SK-MEL-5 (cell line): ENCODE data around the gene COX5A. TPM values are rescaled to one million over a fixed set of nuclear protein-coding genes. Genes with fewer than 3 reads are reported as not detected.
"Not testable (repeated sequence)": the region's sequence is repeated elsewhere in the genome, so short reads cannot be mapped to it uniquely, and the experiment has no call there.

Experiments
- DNase-seq: peaks from one replicate; pipeline ENCODE4 v3.0.0-alpha.2; 2016; ENCODE audit warnings: low read depth, low spot score
- in situ Hi-C: cut with HindIII; loops from 2 replicates; pipeline ENCODE4 v1.10.0; 2016; ENCODE audit warnings: low sequenced_read_pairs, high pct_unique_total_duplicates, low pct_unique_long_range_greater_than_20kb
- total RNA-seq: library from RNA; depleted of rRNA; stranded (reverse); fragments of >200 nt; shearing (Covaris generic); gene quantifications from 2 replicates; pipeline ENCODE4 v1.2.3, GENCODE V29; 2014

The COX5A gene
- total RNA-seq, 1 experiment from 2014 or later: 124 TPM

GRCh38 chr15:74958320-74958907 is 20.5 kb upstream of the COX5A start:
- in situ Hi-C loops: loop anchor here (25.0 kb wide), 1 partner anchor 196 kb away; no protein-coding TSS in a partner anchor
- DNase-seq: no peak

GRCh38 chr15:74957476-74958035 is 19.7 kb upstream of the COX5A start:
- in situ Hi-C loops: loop anchor here (25.0 kb wide), 1 partner anchor 195 kb away; no protein-coding TSS in a partner anchor
- DNase-seq: no peak

- in situ Hi-C loops: loop anchor here (25.0 kb wide), 1 partner anchor 195 kb away; no protein-coding TSS in a partner anchor
- DNase-seq: no peak
Observed at GRCh38 chr15:74956648-74957475, 19.0 kb upstream of the COX5A start, which contains the start of gene RPP25. Gene RPP25, minus strand, starts transcription at chr15:74956772. Its CDS starts 189 bp downstream, at chr15:74956583.

GRCh38 chr15:74955796-74956647 is 18.1 kb upstream of the COX5A start:
- DNase-seq: no peak

GRCh38 chr15:74955017-74955416 is 17.1 kb upstream of the COX5A start:
- in situ Hi-C loops: loop anchor here (25.0 kb wide), 1 partner anchor 193 kb away; no protein-coding TSS in a partner anchor
- no peak for DNase-seq

More at GRCh38 chr15:74955796-74956647, 18.1 kb upstream of the COX5A start:
- in situ Hi-C loops: loop anchor here (25.0 kb wide), 1 partner anchor 194 kb away; no protein-coding TSS in a partner anchor

- in situ Hi-C loops: loop anchor here (25.0 kb wide), 1 partner anchor 192 kb away; no protein-coding TSS in a partner anchor
- no peak for DNase-seq
Observed at GRCh38 chr15:74954515-74954914, 16.6 kb upstream of the COX5A start.

- in situ Hi-C loops: loop anchor here (25.0 kb wide), 1 partner anchor 189 kb away; no protein-coding TSS in a partner anchor
- DNase-seq: no peak
Observed at GRCh38 chr15:74951006-74951405, 13.1 kb upstream of the COX5A start.

- in situ Hi-C loops: loop anchor here (25.0 kb wide), 1 partner anchor 188 kb away; no protein-coding TSS in a partner anchor
- DNase-seq: peak; percentile 88
Observed at GRCh38 chr15:74950078-74950908, 12.4 kb upstream of the COX5A start.

GRCh38 chr15:74937272-74937589 is 642 bp downstream of the COX5A start:
- in situ Hi-C loops: no loop called here
- no peak for DNase-seq

GRCh38 chr15:74935193-74935592 is 2.7 kb downstream of the COX5A start:
- peak; percentile 29 for DNase-seq
- in situ Hi-C loops: not testable (repeated sequence)

- no peak for DNase-seq
- in situ Hi-C loops: no loop called here
Observed at GRCh38 chr15:74933573-74933972, 4.3 kb downstream of the COX5A start.

GRCh38 chr15:74928771-74929198 is 9.1 kb downstream of the COX5A start:
- in situ Hi-C loops: no loop called here
- DNase-seq: no peak

- in situ Hi-C loops: no loop called here
- DNase-seq: no peak
Observed at GRCh38 chr15:74924525-74924924, 13.3 kb downstream of the COX5A start.

- DNase-seq: no peak
- in situ Hi-C loops: no loop called here
Observed at GRCh38 chr15:74920456-74920855, 17.4 kb downstream of the COX5A start.

- in situ Hi-C loops: no loop called here
- no peak for DNase-seq
Observed at GRCh38 chr15:74917676-74918075, 20.2 kb downstream of the COX5A start.

GRCh38 chr15:74913799-74914198 is 24.1 kb downstream of the COX5A start:
- in situ Hi-C loops, DNase-seq: not testable (repeated sequence)

- DNase-seq: no peak
- in situ Hi-C loops: no loop called here
Observed at GRCh38 chr15:74913041-74913440, 24.8 kb downstream of the COX5A start.
